Cardiac muscle cell (in vitro differentiated cells and primary cell): Measurements from ENCODE around the gene THEM4. TPM values are rescaled to one million over a fixed set of nuclear protein-coding genes. Genes with fewer than 3 reads are reported as not detected.
"Not testable (repeated sequence)": the region's sequence is repeated elsewhere in the genome, so short reads cannot be mapped to it uniquely, and the experiment has no call there.

Source experiments
- DNase-seq, 2 donors: peaks; one replicate each; pipeline versions ENCODE4 v3.0.0 to v3.0.0-alpha.2; 2010 to 2017; ENCODE audit warnings: low read depth in 1 of 2, low spot score in 1 of 2
- H3K27ac ChIP-seq: fragments of 200-600 bp; sonication (generic); 2 replicates; pipeline ENCODE4 v1.5.1; 2016
- H3K27me3 ChIP-seq: fragments of 200-600 bp; sonication (generic); 2 replicates; pipeline ENCODE4 v1.6.0; 2016; ENCODE audit warnings: control low read depth
- H3K36me3 ChIP-seq: fragments of 200-600 bp; sonication (generic); 2 replicates; pipeline ENCODE4 v1.5.1; 2016; ENCODE audit warnings: control low read depth
- H3K4me1 ChIP-seq: fragments of 200-600 bp; sonication (generic); 2 replicates; pipeline ENCODE4 v1.8.1; 2017; ENCODE audit warnings: low read depth, mild to moderate bottlenecking, mixed run types
- H3K4me3 ChIP-seq: fragments of 200-600 bp; sonication (generic); 2 replicates; pipeline ENCODE4 v1.5.1; 2016; ENCODE audit warnings: mild to moderate bottlenecking
- H3K9me3 ChIP-seq: fragments of 200-600 bp; sonication (generic); 2 replicates; pipeline ENCODE4 v1.5.1; 2017; ENCODE audit warnings: low read depth, mild to moderate bottlenecking, control low read depth
- polyA plus RNA-seq: library from polyadenylated mRNA; unstranded; fragments of >200 nt; fragmentation: Nextera tagmentation; extraction: Ambion mirVana; gene quantifications from 2 replicates; pipeline ENCODE4 v1.2.1, GENCODE V29; 2016
- total RNA-seq: library from RNA; depleted of rRNA; stranded (reverse); fragments of >200 nt; gene quantifications from 2 replicates; pipeline ENCODE4 v1.2.3, GENCODE V29; 2016
- TF ChIP-seq, protein P1 (sequence below): IDR thresholded peaks from 2 replicates; pipeline ENCODE4 v1.5.1; 2012; ENCODE audit warnings: low read depth, mild to moderate bottlenecking, low read length

Gene THEM4
- total and polyA plus RNA-seq, 2 experiments from 2014 or later, result 26.8 to 61.9 TPM

- H3K4me3 ChIP-seq, result no peak overlapping the region
- peak in 1 of 2 donors; percentile 68 for DNase-seq
- H3K36me3 ChIP-seq, result peaks cover 19% of the 10 kb centered on the region
- H3K27me3 ChIP-seq, result no peaks in the 10 kb centered on the region
- TF ChIP-seq, protein P1, sequence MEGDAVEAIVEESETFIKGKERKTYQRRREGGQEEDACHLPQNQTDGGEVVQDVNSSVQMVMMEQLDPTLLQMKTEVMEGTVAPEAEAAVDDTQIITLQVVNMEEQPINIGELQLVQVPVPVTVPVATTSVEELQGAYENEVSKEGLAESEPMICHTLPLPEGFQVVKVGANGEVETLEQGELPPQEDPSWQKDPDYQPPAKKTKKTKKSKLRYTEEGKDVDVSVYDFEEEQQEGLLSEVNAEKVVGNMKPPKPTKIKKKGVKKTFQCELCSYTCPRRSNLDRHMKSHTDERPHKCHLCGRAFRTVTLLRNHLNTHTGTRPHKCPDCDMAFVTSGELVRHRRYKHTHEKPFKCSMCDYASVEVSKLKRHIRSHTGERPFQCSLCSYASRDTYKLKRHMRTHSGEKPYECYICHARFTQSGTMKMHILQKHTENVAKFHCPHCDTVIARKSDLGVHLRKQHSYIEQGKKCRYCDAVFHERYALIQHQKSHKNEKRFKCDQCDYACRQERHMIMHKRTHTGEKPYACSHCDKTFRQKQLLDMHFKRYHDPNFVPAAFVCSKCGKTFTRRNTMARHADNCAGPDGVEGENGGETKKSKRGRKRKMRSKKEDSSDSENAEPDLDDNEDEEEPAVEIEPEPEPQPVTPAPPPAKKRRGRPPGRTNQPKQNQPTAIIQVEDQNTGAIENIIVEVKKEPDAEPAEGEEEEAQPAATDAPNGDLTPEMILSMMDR, result no peak
- no peaks in the 10 kb centered on the region for H3K9me3 ChIP-seq
- H3K4me1 ChIP-seq, result no peaks in the 10 kb centered on the region
- no peak overlapping the region for H3K27ac ChIP-seq
These were observed 22.3 kb downstream of the THEM4 start for GRCh38 chr1:151887028-151887427.

- no peak for DNase-seq
- Histone ChIP-seq H3K4me1 (no peaks in the 10 kb centered on the region), H3K27me3 (no peaks in the 10 kb centered on the region), H3K36me3 (peaks cover 15% of the 10 kb centered on the region), H3K27ac (no peak overlapping the region), H3K4me3 (no peak overlapping the region), H3K9me3 (no peaks in the 10 kb centered on the region)
- TF ChIP-seq, protein P1, result no peak
These were observed 23.8 kb downstream of the THEM4 start for GRCh38 chr1:151885479-151885878.

- H3K27me3 ChIP-seq, H3K4me3 ChIP-seq, H3K4me1 ChIP-seq, H3K9me3 ChIP-seq, DNase-seq, H3K27ac ChIP-seq: not testable (repeated sequence)
- peaks cover 13% of the 10 kb centered on the region for H3K36me3 ChIP-seq
These were observed 24.4 kb downstream of the THEM4 start for GRCh38 chr1:151884879-151885278.

DNA sequence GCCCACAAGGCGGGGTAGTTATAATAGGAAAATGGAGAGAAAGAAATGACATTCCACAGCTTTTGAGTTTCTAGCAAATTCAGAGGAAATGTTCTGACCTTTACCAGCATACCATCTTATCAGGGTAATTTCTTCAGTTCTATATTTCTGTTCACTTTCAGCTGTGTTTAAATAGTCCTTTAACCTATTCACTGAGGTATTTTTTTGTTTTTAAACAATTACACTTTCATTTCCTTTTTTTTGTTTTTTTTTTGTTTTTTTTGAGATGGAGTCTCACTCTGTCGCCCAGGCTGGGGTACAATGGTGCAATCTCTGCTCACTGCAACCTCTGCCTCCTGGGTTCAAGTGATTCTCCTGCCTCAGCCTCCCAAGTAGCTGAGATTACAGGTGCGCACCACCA, 24.9 kb downstream of the THEM4 start:
- DNase-seq, H3K9me3 ChIP-seq, H3K27ac ChIP-seq, H3K4me1 ChIP-seq, H3K27me3 ChIP-seq, H3K4me3 ChIP-seq: not testable (repeated sequence)
- H3K36me3 ChIP-seq, result peaks cover 11% of the 10 kb centered on the region

DNA sequence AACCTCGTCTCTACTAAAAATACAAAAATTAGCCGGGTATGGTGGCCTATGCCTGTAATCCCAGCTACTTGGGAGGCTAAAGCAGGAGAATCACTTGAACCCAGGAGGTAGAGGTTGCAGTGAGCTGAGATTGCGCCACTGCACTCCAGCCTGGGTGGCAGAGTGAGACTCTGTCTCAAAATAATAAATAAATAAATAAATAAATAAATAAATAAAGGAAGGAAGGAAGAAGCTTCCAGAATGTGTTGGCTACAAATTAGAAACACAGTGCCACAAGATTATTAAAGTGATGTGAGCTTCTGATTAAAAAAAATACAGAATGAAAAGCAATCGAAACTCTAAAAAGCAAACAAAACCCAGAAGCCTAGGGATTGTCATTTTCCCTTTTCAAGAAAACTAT, 25.4 kb downstream of the THEM4 start:
- H3K27me3 ChIP-seq, H3K27ac ChIP-seq, H3K4me3 ChIP-seq, H3K4me1 ChIP-seq, DNase-seq, H3K9me3 ChIP-seq: not testable (repeated sequence)
- H3K36me3 ChIP-seq, result peaks cover 10% of the 10 kb centered on the region

DNA sequence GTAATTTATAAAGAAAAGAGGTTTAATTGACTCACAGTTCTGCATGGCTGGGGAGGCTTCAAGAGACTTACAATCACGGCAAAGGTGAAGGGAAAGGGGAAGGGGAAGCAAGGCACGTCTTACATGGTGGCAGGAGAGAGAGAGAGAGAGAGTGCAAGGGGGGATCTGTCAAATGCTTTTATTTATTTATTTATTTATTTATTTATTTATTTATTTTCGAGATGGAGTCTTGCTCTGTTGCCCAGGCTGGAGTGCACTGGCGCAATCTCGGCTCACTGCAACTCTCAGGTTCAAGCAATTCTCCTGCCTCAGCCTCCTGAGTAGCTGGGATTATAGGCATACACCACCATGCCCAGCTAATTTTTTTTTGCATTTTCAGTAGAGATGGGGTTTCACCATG, 26.4 kb downstream of the THEM4 start:
- H3K9me3 ChIP-seq, H3K4me1 ChIP-seq, H3K27ac ChIP-seq, H3K36me3 ChIP-seq, H3K27me3 ChIP-seq, DNase-seq, H3K4me3 ChIP-seq: not testable (repeated sequence)

- Histone ChIP-seq H3K36me3 (peaks cover under 1% of the 10 kb centered on the region), H3K27me3 (no peaks in the 10 kb centered on the region), H3K4me1 (no peaks in the 10 kb centered on the region), H3K27ac (no peak overlapping the region), H3K9me3 (no peaks in the 10 kb centered on the region), H3K4me3 (no peak overlapping the region)
- TF ChIP-seq, protein P1, result no peak
- no peak for DNase-seq
These were observed 26.8 kb downstream of the THEM4 start for GRCh38 chr1:151882466-151882865.

DNA sequence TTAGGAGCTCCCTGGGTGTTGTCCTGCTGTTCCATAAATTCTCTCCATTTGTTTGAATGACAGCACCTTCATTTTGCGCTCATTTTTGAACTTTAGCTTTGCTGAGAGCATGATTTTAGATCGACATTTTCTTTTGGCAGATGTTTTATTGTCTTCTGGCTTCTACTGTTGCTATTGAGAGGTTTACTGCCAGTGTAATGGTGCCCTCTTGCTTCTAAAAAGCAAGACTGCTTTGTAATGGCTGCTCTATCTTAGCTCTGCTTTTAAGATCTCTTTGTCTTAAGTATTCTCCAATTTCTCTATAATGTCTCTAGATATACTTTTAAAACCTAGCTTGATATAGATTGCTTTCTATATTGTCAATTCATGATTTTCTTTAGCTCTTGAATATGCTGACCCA, 27.8 kb downstream of the THEM4 start:
- TF ChIP-seq, protein P1, result no peak
- no peaks in the 10 kb centered on the region for H3K36me3 ChIP-seq
- no peaks in the 10 kb centered on the region for H3K9me3 ChIP-seq
- no peak for DNase-seq
- no peak overlapping the region for H3K27ac ChIP-seq
- no peaks in the 10 kb centered on the region for H3K27me3 ChIP-seq
- no peak overlapping the region for H3K4me3 ChIP-seq
- H3K4me1 ChIP-seq, result no peaks in the 10 kb centered on the region
